ENCODE data around the gene SIGLEC9. TPM values are rescaled to one million over a fixed set of nuclear protein-coding genes. Genes with fewer than 3 reads are reported as not detected.

The SIGLEC9 gene
- total RNA-seq, 2 experiments from 2014 or later, result 0.29 to 0.48 TPM

GRCh38 chr19:51121257-51121656, 3.4 kb upstream of the SIGLEC9 start:
- CTCF ChIA-PET, result no interaction called here

GRCh38 chr19:51122112-51122981, 2.4 kb upstream of the SIGLEC9 start:
- POLR2A ChIA-PET, result interaction anchor here (0.5 kb wide), 1 partner anchor 1314 kb away, joined by 3 read pairs; no protein-coding TSS in a partner anchor
- CTCF ChIA-PET, result no interaction called here

More at GRCh38 chr19:51121257-51121656, 3.4 kb upstream of the SIGLEC9 start:
- POLR2A ChIA-PET, result no interaction called here

- ChIA-PET POLR2A (no interaction called here), CTCF (no interaction called here)
These were observed 1.3 kb upstream of the SIGLEC9 start for GRCh38 chr19:51123381-51123800.

- POLR2A ChIA-PET, result no interaction called here
- CTCF ChIA-PET, result no interaction called here
These were observed 904 bp upstream of the SIGLEC9 start for GRCh38 chr19:51123802-51124201.

GRCh38 chr19:51124216-51124615, 490 bp upstream of the SIGLEC9 start:
- ChIA-PET POLR2A (no interaction called here), CTCF (no interaction called here)

- CTCF ChIA-PET, result interaction anchor here (0.5 kb wide), 1 partner anchor 128 kb away, joined by 3 read pairs; no protein-coding TSS in a partner anchor
- POLR2A ChIA-PET, result no interaction called here
These were observed 842 bp downstream of the SIGLEC9 start for GRCh38 chr19:51125421-51126075.

GRCh38 chr19:51127032-51127431, 2.3 kb downstream of the SIGLEC9 start:
- CTCF ChIA-PET, result no interaction called here
- POLR2A ChIA-PET, result no interaction called here

GRCh38 chr19:51127755-51128154, 3.0 kb downstream of the SIGLEC9 start:
- CTCF ChIA-PET, result no interaction called here
- POLR2A ChIA-PET, result no interaction called here

GRCh38 chr19:51128227-51128626, 3.5 kb downstream of the SIGLEC9 start:
- CTCF ChIA-PET, result no interaction called here

GRCh38 chr19:51129716-51130115, 5.0 kb downstream of the SIGLEC9 start:
- ChIA-PET CTCF (interaction anchor here (1.9 kb wide), 1 partner anchor 29 kb away, joined by 9 read pairs; no protein-coding TSS in a partner anchor), POLR2A (no interaction called here)

More at GRCh38 chr19:51128227-51128626, 3.5 kb downstream of the SIGLEC9 start:
- POLR2A ChIA-PET, result no interaction called here

GRCh38 chr19:51131780-51132680, 7.3 kb downstream of the SIGLEC9 start:
- POLR2A ChIA-PET, result no interaction called here

GRCh38 chr19:51135004-51135403, 10.3 kb downstream of the SIGLEC9 start:
- ChIA-PET CTCF (no interaction called here), POLR2A (interaction anchor here (0.5 kb wide), 1 partner anchor 342 kb away, joined by 4 read pairs; no protein-coding TSS in a partner anchor)

More at GRCh38 chr19:51131780-51132680, 7.3 kb downstream of the SIGLEC9 start:
- CTCF ChIA-PET, result no interaction called here

GRCh38 chr19:51135986-51136762, 11.5 kb downstream of the SIGLEC9 start:
- ChIA-PET CTCF (no interaction called here), POLR2A (no interaction called here)

- ChIA-PET CTCF (interaction anchor here (1.1 kb wide), 1 partner anchor 21 kb away, joined by 3 read pairs; no protein-coding TSS in a partner anchor), POLR2A (no interaction called here)
These were observed 12.3 kb downstream of the SIGLEC9 start for GRCh38 chr19:51136851-51137551.

- ChIA-PET CTCF (interaction anchor here (1.1 kb wide), 1 partner anchor 20 kb away, joined by 3 read pairs; no protein-coding TSS in a partner anchor), POLR2A (no interaction called here)
These were observed 13.2 kb downstream of the SIGLEC9 start for GRCh38 chr19:51137792-51138425.

- ChIA-PET POLR2A (no interaction called here), CTCF (no interaction called here)
These were observed 13.9 kb downstream of the SIGLEC9 start for GRCh38 chr19:51138549-51138979.

- POLR2A ChIA-PET, result no interaction called here
- CTCF ChIA-PET, result no interaction called here
These were observed 14.8 kb downstream of the SIGLEC9 start for GRCh38 chr19:51139299-51140014.

Data from activated CD8-positive, alpha-beta memory T cell treated with anti-CD3 and anti-CD28 coated beads for 36 hours (primary cell).